Measurements from ENCODE around the gene LDLRAD4.
"Not testable (repeated sequence)": the region's sequence is repeated elsewhere in the genome, so short reads cannot be mapped to it uniquely, and the experiment has no call there.

LDLRAD4 gene

GRCh38 chr18:13246591-13246990 lies 28.0 kb downstream of the LDLRAD4 start:
- DNase-seq (ENCODE audit: low spot score): peak; percentile 52

DNA sequence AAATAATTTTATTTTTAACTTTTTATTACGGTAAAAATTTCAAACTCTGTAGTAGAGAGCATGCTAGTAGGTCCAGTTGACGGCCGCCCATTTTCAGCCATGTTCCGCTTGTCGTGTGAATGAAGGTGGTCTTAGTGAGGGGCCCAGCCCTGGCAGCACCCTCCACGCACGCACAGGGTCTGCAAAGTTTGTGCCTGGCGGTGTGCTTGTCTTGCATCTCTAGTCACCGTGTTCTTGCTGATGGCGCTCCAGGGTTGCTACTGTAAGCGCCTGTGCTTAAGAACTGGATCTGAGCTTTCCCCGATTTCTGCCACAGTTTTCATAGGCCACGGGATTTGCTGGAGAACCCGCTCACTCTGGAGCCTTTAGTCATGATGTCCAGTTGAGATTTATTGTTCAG lies 28.9 kb downstream of the LDLRAD4 start:
- no peak for DNase-seq (ENCODE audit: low spot score)

DNA sequence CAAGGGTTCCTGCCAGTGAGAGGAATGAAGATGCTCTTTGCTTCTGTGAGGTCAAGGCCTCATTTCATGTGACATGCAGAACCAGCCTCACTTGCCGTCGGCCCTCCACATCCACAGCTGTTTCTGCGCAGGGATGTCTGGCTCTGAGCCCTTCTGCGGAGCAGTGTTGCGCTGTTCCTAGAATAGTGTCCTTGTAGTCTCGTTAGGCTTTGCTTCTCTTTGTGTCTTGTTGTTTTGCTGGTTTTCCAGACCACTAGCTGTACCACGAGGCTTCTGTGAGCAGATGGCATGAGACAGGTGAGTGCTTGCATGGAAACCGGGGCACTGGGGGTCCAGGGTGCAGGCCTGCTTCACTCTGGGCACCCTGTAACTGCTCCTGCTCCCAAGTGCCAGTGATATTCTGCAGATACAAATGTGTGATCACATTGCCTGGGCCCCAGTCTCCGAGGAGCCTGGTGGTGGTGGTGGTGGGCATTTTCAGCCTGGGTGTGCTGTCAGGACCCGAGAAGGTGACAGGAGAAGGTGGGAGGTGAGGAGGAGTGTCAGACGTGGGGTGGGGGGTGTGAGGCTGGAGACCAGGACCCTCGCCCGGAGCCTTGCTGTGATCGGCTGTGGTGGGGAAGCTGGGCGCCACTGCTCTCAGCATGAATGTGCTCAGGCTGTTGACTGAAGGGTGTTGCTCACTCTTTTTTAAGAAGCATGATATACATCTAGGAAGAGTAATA lies 34.3 kb downstream of the LDLRAD4 start:
- no peak for DNase-seq (ENCODE audit: low spot score)

GRCh38 chr18:13253786-13254688 lies 35.5 kb downstream of the LDLRAD4 start:
- no peak for DNase-seq (ENCODE audit: low spot score)

DNA sequence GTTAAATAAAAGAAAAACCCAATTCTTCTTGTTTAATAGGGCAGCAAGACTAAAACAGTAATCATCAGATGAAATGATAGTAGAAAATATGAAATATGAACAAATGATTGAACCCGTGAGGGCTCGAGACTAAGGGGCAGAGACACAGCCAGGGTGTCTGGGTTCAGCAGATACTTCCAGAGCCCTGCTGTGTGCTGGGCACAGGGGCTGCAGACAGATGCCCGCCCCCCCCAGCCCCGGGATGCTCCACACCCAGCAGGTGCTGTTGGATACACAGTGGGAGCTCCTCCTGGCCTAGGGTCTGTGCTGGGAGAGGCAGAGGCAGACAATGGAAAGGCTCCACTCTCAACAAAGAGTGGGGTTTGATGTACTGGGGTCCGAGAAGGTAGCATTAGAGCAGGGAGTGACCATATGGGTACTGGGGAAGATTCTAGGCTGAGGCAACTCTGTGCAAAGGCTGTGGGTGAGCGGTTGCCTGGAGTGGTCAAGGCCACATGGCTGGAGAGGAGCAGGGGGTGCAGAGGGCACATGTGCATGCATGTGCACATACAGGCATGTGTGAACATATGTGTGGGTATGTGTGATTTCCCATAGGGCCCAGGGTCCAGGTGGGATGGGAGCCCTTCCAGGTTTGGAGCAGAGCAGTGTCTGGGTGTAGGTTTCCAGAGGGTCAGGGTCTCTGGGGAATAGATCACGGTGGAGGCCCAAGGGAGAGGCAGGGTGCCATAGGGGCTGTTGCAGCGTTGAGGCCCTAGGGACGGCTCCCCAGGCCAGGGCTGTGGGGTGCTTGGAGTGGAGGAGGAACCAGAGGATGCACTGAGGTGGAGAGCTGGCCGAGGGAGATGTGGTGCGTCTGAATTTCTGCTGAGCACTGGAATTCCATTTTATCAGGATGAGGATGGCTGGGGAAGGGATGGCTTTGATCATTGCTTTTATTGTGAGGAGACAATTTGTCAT lies 36.7 kb downstream of the LDLRAD4 start:
- DNase-seq (ENCODE audit: low spot score): no peak

GRCh38 chr18:13256444-13257305 lies 38.1 kb downstream of the LDLRAD4 start:
- DNase-seq (ENCODE audit: low spot score): no peak

DNA sequence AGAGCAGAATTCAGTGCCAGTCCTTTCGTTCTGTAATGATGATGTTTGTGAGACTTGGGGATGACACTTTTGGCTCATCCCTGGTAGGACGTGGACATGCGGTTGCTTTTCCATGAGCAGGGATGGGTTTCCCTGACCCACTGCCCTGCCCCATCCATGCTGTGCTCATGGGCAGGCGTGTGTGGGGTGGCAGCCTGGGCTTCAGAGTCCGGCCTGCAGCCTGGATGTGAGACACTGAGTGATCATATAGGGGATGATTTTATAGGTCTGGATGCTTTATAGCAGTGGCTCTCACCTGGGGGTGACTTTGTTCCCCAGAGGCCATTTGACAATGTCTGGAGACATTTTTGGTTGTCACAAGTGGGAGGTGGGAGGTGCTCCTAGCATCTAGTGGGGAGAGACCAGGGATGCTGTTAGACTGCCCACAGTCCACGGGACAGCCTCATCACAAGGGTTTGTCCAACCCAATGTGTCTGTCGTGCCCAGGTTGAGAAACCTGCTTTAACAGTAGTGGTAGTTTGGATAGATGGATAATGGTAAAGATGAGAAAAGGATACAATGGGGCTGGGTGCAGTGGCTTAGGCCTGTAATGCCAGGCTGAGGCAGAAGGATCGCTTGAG lies 38.9 kb downstream of the LDLRAD4 start:
- DNase-seq (ENCODE audit: low spot score): no peak

DNA sequence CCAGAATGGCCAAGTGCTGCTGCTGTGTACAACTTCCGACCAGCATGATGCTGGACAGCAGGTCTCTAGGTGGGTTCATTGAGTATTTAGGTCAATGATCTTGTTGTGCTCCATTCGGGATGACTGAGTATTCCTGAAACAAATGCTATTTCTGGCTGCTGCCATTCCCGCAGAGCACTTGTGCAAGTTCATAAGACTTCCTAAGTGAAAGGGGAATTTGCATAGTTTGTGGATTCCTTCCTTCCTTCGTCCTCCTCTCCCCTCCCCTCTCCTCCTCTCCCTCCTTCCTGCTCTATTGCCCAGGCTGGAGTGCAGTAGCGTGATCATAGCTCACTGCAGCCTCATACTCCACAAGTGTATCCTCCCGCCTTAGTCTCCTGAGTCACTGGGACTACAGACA lies 40.4 kb downstream of the LDLRAD4 start:
- DNase-seq (ENCODE audit: low spot score): no peak

DNA sequence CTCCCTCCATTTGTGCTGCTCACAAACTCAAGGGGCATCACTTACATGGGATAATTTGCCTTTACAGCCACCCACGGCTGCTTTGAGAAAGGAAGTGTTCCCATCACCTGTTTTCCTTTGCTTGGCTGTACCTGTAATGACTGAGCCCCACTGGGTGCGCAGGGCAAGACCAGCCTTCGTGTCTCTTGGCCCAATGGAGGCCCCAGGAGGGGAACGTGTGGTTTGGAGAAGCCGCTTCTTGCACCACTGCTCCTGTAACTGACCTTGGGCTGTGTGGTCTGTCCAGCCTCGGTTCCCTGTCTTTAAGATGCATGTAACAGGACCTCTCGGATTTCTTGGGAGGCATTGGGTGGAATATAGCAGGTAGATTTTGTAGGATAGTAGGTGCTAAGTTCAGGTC lies 41.1 kb downstream of the LDLRAD4 start:
- no peak for DNase-seq (ENCODE audit: low spot score)

- DNase-seq (ENCODE audit: low spot score): no peak
These were observed 41.8 kb downstream of the LDLRAD4 start for GRCh38 chr18:13260197-13260934.

GRCh38 chr18:13260935-13261640 lies 42.5 kb downstream of the LDLRAD4 start:
- DNase-seq (ENCODE audit: low spot score): no peak

GRCh38 chr18:13261661-13262357 lies 43.2 kb downstream of the LDLRAD4 start:
- no peak for DNase-seq (ENCODE audit: low spot score)

GRCh38 chr18:13262358-13262680 lies 43.8 kb downstream of the LDLRAD4 start:
- not testable (repeated sequence) for DNase-seq (ENCODE audit: low spot score)

DNA sequence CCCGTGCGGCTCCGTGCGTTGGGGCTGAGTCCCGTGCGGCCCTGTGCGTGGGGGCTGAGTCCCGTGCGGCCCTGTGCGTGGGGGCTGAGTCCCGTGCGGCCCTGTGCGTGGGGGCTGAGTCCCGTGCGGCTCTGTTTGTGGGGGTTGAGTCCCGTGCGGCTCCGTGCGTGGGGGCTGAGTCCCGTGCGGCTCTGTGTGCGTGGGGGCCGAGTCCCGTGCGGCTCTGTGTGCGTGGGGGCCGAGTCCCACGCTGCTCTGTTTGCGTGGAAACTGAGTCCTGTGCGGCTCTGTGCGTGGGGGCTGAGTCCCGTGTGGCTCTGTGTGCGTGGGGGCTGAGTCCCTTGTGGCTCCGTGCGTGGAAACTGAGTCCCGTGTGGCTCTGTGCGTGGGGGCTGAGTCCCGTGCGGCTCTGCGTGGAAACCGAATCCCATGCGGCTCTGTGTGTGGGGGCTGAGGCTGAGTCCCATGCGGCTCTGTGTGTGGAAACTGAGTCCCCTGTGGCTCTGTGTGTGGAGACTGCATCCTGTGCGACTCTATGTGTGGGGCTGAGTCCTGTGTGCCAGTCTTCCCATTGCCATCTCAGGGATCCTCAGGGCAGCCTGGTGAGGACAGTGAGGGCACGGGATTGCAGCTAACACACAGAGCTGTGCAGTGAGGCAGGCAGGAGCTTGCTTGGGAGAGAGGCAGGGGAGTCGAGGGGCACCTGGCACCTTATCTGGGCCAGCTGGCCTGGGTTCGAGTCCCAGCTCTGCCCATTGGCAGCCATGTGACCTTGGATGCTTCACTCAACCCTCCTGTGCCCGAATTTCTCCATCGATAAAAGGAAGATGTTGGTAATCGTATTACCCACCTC lies 44.5 kb downstream of the LDLRAD4 start:
- no peak for DNase-seq (ENCODE audit: low spot score)

- no peak for DNase-seq (ENCODE audit: low spot score)
These were observed 45.8 kb downstream of the LDLRAD4 start for GRCh38 chr18:13264091-13265007.

DNA sequence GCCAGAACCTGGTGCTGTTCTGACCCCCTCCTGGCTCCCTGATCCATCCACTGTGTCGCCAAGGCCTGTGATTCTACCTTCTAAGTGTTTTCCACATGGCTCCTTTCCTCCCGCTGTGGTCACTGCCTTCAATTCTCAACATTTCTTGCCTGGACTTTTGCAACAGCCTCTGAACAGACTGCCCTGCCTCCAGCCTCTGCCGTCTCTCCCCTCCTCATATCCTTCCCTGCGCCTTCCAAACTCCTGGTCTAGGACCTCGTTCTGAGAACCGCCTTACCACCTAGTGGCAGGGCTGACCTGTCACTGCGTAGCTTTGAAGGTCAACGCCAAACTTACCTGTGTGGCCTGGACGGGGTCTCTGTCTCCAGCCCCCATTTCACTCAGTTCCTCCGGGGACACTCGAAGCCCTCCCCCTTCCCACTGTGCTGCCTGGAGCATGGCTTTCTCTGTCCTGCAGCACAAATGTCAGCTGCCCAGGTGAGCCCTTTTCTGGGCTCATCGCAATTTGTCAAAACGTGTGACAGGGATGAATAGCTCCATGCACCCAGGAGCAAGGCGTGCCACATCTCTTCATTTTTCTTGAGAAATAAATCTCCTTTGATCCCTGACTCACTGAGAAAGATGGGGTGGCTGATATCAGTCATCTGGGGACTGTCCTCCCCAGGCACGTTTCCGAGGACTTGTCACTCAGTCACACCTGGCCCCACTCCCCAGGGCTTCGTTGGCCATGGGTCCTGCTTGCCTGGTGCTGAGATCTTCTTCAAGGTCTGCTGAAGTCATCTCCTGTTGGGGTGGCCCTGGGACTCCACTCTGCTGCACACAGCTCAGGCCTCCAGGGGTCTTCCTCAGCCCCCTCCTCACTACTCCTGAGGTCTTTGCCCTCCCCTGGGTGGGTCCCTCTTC lies 46.7 kb downstream of the LDLRAD4 start:
- no peak for DNase-seq (ENCODE audit: low spot score)

Data from HuH-7.5 (cell line).